ENCODE measurements around the gene SYCE1L. TPM values are rescaled to one million over a fixed set of nuclear protein-coding genes. Genes with fewer than 3 reads are reported as not detected.
A peak's percentile ranks its signal among the peaks of the same experiment; 100 is the strongest.
"Not testable (repeated sequence)": the region's sequence is repeated elsewhere in the genome, so short reads cannot be mapped to it uniquely, and the experiment has no call there.

The SYCE1L gene, protein sequence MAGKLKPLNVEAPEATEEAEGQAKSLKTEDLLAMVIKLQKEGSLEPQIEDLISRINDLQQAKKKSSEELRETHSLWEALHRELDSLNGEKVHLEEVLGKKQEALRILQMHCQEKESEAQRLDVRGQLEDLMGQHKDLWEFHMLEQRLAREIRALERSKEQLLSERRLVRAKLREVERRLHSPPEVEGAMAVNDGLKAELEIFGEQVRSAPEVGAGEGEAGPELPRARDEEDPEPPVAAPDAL
- 0.52 TPM in 1 of 2 replicates, not detected in the other for total RNA-seq (2014; rRNA removed; shearing (Covaris generic); ENCODE audit: low replicate concordance)

DNA sequence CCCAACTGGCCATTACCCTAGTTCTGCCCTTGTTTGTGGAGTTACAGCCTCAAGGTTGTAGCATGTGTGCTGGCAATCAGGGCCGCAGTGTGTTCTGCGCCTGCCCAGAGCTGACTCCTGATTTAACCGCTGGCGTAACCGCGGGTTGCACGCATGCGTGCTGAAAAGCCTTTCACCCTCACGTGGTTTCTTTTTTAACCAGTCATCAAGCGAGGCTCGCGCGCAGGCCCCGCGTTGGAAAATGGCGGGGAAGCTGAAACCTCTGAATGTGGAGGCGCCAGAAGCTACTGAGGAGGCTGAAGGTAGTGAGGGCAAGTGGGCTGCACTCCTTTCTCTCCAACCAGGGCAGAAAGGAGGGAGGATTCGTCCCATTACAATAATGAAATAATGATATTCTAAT, at the start of gene SYCE1L:
Gene SYCE1L (plus strand): TSS at position 198 of the 400 bp plus-strand sequence. CDS start 44 bp downstream, at position 242.
- H3K4me3 ChIP-seq (ENCODE audit: low read length), result no peak within 1 kb of the TSS
- H2AFZ ChIP-seq (ENCODE audit: low read length), result no peak within 1 kb of the TSS
- no peaks in the 10 kb centered on the region for H3K27me3 ChIP-seq (ENCODE audit: low read length)
- no peak within 1 kb of the TSS for H3K9ac ChIP-seq (ENCODE audit: low read length)
- no peak within 1 kb of the TSS for H3K27ac ChIP-seq (ENCODE audit: low read length)
- no peaks in the 10 kb centered on the region for H3K9me2 ChIP-seq (replicated peaks; ENCODE audit: insufficient read depth, low read length)
- no peaks in the 10 kb centered on the region for H3K9me3 ChIP-seq (ENCODE audit: low read length)
- peaks cover 8% of the 10 kb centered on the region for H3K4me1 ChIP-seq (ENCODE audit: low read length)
- H3K36me3 ChIP-seq (ENCODE audit: insufficient read depth, low read length), result 0 out of 2 replicates have a peak, but pooled peaks cover 7% of the 10 kb centered on the region
- H3K79me2 ChIP-seq (ENCODE audit: low read length), result peaks cover 4% of the 10 kb centered on the region; the same call in 1 of the 2 replicates
- no peak within 1 kb of the TSS for H3K4me2 ChIP-seq (ENCODE audit: low read depth, low read length, poor library complexity, severe bottlenecking)
- no peak for DNase-seq
- 0 out of 2 replicates have a peak, but pooled peaks cover under 1% of the 10 kb centered on the region for H4K20me1 ChIP-seq (ENCODE audit: insufficient read depth, low read depth, low read length)

DNA sequence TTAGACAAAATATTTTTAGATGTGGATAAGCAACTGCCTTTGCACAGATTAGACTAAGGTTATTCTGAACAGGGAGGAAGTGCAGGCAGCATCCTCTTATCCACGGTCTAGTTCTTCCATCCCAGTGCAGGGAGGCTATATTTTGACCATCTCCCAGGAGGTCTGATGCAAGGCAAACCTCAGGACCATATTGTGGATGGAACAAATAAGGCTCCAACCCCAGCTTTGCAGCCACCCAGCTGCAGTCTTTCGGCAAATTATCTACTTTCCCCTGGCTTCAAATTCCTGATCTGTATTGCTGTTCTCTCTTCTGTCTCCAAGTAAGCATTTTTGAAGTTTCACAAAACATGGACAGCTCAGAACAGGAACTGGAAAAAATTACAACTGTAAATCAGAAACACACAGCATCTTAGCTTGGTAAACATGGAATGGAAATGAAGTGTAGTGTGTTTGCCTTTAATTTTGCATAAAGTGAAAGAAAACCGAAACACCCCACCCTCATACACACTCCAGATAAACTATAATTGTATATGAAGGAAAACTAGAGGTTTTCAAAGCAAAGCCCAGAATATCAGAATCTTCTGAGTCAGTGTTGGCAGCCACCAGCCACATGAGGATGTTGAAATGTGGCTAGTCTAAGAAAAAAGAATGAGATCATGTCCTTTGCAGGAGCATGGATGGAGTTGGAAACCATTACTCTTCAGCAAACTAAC, 41.7 kb upstream of the SYCE1L start:
- Histone ChIP-seq H4K20me1 (ENCODE audit: insufficient read depth, low read depth, low read length) (no peaks in the 10 kb centered on the region), H3K4me2 (ENCODE audit: low read depth, low read length, poor library complexity, severe bottlenecking) (no peak overlapping the region), H3K27ac (ENCODE audit: low read length) (no peak overlapping the region), H3K79me2 (ENCODE audit: low read length) (no peaks in the 10 kb centered on the region), H3K9me2 (replicated peaks; ENCODE audit: insufficient read depth, low read length) (no peaks in the 10 kb centered on the region), H3K36me3 (ENCODE audit: insufficient read depth, low read length) (no peaks in the 10 kb centered on the region), H2AFZ (ENCODE audit: low read length) (no peak overlapping the region), H3K4me1 (ENCODE audit: low read length) (no peaks in the 10 kb centered on the region), H3K27me3 (ENCODE audit: low read length) (no peaks in the 10 kb centered on the region), H3K9ac (ENCODE audit: low read length) (no peak overlapping the region), H3K4me3 (ENCODE audit: low read length) (no peak overlapping the region), H3K9me3 (ENCODE audit: low read length) (no peaks in the 10 kb centered on the region)
- no peak for DNase-seq

- no peaks in the 10 kb centered on the region for H3K9me3 ChIP-seq (ENCODE audit: low read length)
- H3K4me3 ChIP-seq (ENCODE audit: low read length), result no peak overlapping the region
- no peaks in the 10 kb centered on the region for H3K79me2 ChIP-seq (ENCODE audit: low read length)
- no peak overlapping the region for H3K4me2 ChIP-seq (ENCODE audit: low read depth, low read length, poor library complexity, severe bottlenecking)
- H3K9me2 ChIP-seq (replicated peaks; ENCODE audit: insufficient read depth, low read length), result no peaks in the 10 kb centered on the region
- H2AFZ ChIP-seq (ENCODE audit: low read length), result no peak overlapping the region
- H3K4me1 ChIP-seq (ENCODE audit: low read length), result no peaks in the 10 kb centered on the region
- no peaks in the 10 kb centered on the region for H3K36me3 ChIP-seq (ENCODE audit: insufficient read depth, low read length)
- DNase-seq, result no peak
- no peaks in the 10 kb centered on the region for H3K27me3 ChIP-seq (ENCODE audit: low read length)
- H3K27ac ChIP-seq (ENCODE audit: low read length), result no peak overlapping the region
- no peak overlapping the region for H3K9ac ChIP-seq (ENCODE audit: low read length)
- H4K20me1 ChIP-seq (ENCODE audit: insufficient read depth, low read depth, low read length), result no peaks in the 10 kb centered on the region
Measured at GRCh38 chr16:77158293-77158692, 40.9 kb upstream of the SYCE1L start.

DNA sequence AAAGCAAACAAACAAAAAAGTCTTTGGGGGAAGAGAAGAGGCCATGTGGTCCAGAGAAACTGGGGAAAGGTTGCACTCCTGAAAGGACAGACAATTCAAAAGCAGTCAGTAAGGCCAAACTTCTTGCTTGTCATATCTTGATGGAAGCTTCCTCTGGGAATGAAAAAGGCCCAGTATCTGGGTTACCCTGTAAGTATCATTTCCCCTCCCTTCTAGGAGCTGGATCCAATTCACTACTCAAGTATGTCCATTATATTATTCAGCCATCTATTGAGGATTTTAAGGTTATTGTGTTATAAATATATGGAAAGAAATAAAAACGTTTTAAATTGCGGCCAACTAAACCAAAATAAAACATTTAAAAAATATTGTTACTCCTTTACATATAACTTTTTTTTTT, 34.2 kb upstream of the SYCE1L start:
- no peak overlapping the region for H3K27ac ChIP-seq (ENCODE audit: low read length)
- no peak overlapping the region for H2AFZ ChIP-seq (ENCODE audit: low read length)
- no peaks in the 10 kb centered on the region for H3K79me2 ChIP-seq (ENCODE audit: low read length)
- DNase-seq, result no peak
- no peaks in the 10 kb centered on the region for H3K27me3 ChIP-seq (ENCODE audit: low read length)
- H3K4me3 ChIP-seq (ENCODE audit: low read length), result no peak overlapping the region
- H3K4me2 ChIP-seq (ENCODE audit: low read depth, low read length, poor library complexity, severe bottlenecking), result no peak overlapping the region
- no peaks in the 10 kb centered on the region for H3K9me2 ChIP-seq (replicated peaks; ENCODE audit: insufficient read depth, low read length)
- no peaks in the 10 kb centered on the region for H3K9me3 ChIP-seq (ENCODE audit: low read length)
- H3K9ac ChIP-seq (ENCODE audit: low read length), result no peak overlapping the region
- no peaks in the 10 kb centered on the region for H3K36me3 ChIP-seq (ENCODE audit: insufficient read depth, low read length)
- no peaks in the 10 kb centered on the region for H3K4me1 ChIP-seq (ENCODE audit: low read length)
- H4K20me1 ChIP-seq (ENCODE audit: insufficient read depth, low read depth, low read length), result no peaks in the 10 kb centered on the region

DNA sequence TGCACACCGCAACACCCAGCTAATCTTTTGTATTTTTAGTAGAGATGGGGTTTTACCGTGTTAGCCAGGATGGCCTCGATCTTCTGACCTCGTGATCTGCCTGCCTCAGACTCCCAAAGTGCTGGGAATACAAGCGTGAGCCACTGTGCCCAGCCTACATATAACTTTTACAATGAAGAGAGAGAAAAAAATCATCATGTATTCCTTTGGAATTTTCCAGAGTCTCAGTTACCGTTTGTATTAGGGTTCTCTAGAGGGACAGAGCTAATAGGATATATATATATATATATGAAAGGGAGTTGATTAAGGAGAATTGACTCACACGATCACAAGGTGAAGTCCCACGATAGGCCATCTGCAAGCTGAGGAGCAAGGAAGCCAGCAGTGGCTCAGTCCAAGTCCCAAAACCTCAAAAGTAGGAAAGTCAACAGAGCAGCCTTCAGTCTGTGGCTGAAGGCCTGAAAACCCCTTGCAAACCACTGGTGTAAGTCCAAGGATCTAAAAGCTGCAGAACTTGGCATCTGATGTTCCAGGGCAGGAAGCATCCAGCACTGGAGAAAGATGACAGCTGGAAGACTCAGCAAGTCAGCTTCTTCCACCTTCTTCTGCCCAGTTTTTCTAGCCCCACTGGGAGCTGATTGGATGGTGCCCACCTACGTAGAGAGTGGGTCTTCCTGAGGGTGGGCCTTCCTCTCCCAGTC, 33.5 kb upstream of the SYCE1L start:
- not testable (repeated sequence) for H3K4me1 ChIP-seq (ENCODE audit: low read length); H3K9ac ChIP-seq (ENCODE audit: low read length); H3K79me2 ChIP-seq (ENCODE audit: low read length); H3K9me2 ChIP-seq (replicated peaks; ENCODE audit: insufficient read depth, low read length); H4K20me1 ChIP-seq (ENCODE audit: insufficient read depth, low read depth, low read length); DNase-seq; H3K4me2 ChIP-seq (ENCODE audit: low read depth, low read length, poor library complexity, severe bottlenecking); H3K27ac ChIP-seq (ENCODE audit: low read length); H3K4me3 ChIP-seq (ENCODE audit: low read length); H3K36me3 ChIP-seq (ENCODE audit: insufficient read depth, low read length); H3K9me3 ChIP-seq (ENCODE audit: low read length); H2AFZ ChIP-seq (ENCODE audit: low read length); H3K27me3 ChIP-seq (ENCODE audit: low read length)

DNA sequence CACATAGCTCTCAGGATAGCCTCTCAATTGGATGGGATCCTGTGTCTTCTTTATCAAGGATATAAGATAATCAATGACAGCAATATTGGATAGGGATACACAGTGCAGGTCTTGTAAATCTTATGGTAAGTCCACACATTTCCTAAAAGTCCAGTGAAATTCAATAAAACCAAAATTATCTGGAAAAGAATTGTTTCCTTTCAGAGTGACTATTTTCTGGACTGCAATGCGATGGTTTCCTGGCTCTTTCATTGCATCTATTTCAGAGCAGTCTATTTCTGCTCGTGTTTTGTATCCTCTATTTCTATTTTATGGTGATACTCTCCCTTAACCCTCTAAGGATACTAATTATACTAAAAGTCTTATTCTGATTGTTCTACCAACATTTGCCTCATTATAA, 32.5 kb upstream of the SYCE1L start:
- no peak overlapping the region for H3K27ac ChIP-seq (ENCODE audit: low read length)
- no peaks in the 10 kb centered on the region for H3K4me1 ChIP-seq (ENCODE audit: low read length)
- no peak for DNase-seq
- no peak overlapping the region for H3K4me3 ChIP-seq (ENCODE audit: low read length)
- no peak overlapping the region for H3K9ac ChIP-seq (ENCODE audit: low read length)
- H3K27me3 ChIP-seq (ENCODE audit: low read length), result no peaks in the 10 kb centered on the region
- H3K36me3 ChIP-seq (ENCODE audit: insufficient read depth, low read length), result no peaks in the 10 kb centered on the region
- no peaks in the 10 kb centered on the region for H3K9me3 ChIP-seq (ENCODE audit: low read length)
- H3K9me2 ChIP-seq (replicated peaks; ENCODE audit: insufficient read depth, low read length), result no peaks in the 10 kb centered on the region
- no peaks in the 10 kb centered on the region for H3K79me2 ChIP-seq (ENCODE audit: low read length)
- H3K4me2 ChIP-seq (ENCODE audit: low read depth, low read length, poor library complexity, severe bottlenecking), result no peak overlapping the region
- no peak overlapping the region for H2AFZ ChIP-seq (ENCODE audit: low read length)
- H4K20me1 ChIP-seq (ENCODE audit: insufficient read depth, low read depth, low read length), result no peaks in the 10 kb centered on the region

GRCh38 chr16:77168901-77169300, 30.3 kb upstream of the SYCE1L start:
- H3K79me2 ChIP-seq (ENCODE audit: low read length), result no peaks in the 10 kb centered on the region
- H3K9me2 ChIP-seq (replicated peaks; ENCODE audit: insufficient read depth, low read length), result no peaks in the 10 kb centered on the region
- no peak overlapping the region for H3K4me3 ChIP-seq (ENCODE audit: low read length)
- no peaks in the 10 kb centered on the region for H4K20me1 ChIP-seq (ENCODE audit: insufficient read depth, low read depth, low read length)
- H3K4me1 ChIP-seq (ENCODE audit: low read length), result no peaks in the 10 kb centered on the region
- no peak overlapping the region for H3K4me2 ChIP-seq (ENCODE audit: low read depth, low read length, poor library complexity, severe bottlenecking)
- H3K27me3 ChIP-seq (ENCODE audit: low read length), result no peaks in the 10 kb centered on the region
- no peak overlapping the region for H2AFZ ChIP-seq (ENCODE audit: low read length)
- H3K36me3 ChIP-seq (ENCODE audit: insufficient read depth, low read length), result no peaks in the 10 kb centered on the region
- H3K9ac ChIP-seq (ENCODE audit: low read length), result no peak overlapping the region
- no peaks in the 10 kb centered on the region for H3K9me3 ChIP-seq (ENCODE audit: low read length)
- H3K27ac ChIP-seq (ENCODE audit: low read length), result no peak overlapping the region
- no peak for DNase-seq

GRCh38 chr16:77169650-77170236, 29.5 kb upstream of the SYCE1L start:
- Histone ChIP-seq H3K4me1 (ENCODE audit: low read length) (no peaks in the 10 kb centered on the region), H3K4me3 (ENCODE audit: low read length) (no peak overlapping the region), H3K27me3 (ENCODE audit: low read length) (no peaks in the 10 kb centered on the region), H3K79me2 (ENCODE audit: low read length) (no peaks in the 10 kb centered on the region), H4K20me1 (ENCODE audit: insufficient read depth, low read depth, low read length) (no peaks in the 10 kb centered on the region), H3K27ac (ENCODE audit: low read length) (no peak overlapping the region), H3K4me2 (ENCODE audit: low read depth, low read length, poor library complexity, severe bottlenecking) (no peak overlapping the region), H3K9me3 (ENCODE audit: low read length) (no peaks in the 10 kb centered on the region), H3K9me2 (replicated peaks; ENCODE audit: insufficient read depth, low read length) (no peaks in the 10 kb centered on the region), H3K9ac (ENCODE audit: low read length) (no peak overlapping the region), H3K36me3 (ENCODE audit: insufficient read depth, low read length) (no peaks in the 10 kb centered on the region), H2AFZ (ENCODE audit: low read length) (no peak overlapping the region)
- DNase-seq, result peak; percentile 89

Measured in Karpas-422 (cell line).